ENCODE measurements around the gene SHBG.
A peak's percentile ranks its signal among the peaks of the same experiment; 100 is the strongest.

Gene SHBG, protein sequence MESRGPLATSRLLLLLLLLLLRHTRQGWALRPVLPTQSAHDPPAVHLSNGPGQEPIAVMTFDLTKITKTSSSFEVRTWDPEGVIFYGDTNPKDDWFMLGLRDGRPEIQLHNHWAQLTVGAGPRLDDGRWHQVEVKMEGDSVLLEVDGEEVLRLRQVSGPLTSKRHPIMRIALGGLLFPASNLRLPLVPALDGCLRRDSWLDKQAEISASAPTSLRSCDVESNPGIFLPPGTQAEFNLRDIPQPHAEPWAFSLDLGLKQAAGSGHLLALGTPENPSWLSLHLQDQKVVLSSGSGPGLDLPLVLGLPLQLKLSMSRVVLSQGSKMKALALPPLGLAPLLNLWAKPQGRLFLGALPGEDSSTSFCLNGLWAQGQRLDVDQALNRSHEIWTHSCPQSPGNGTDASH

DNA sequence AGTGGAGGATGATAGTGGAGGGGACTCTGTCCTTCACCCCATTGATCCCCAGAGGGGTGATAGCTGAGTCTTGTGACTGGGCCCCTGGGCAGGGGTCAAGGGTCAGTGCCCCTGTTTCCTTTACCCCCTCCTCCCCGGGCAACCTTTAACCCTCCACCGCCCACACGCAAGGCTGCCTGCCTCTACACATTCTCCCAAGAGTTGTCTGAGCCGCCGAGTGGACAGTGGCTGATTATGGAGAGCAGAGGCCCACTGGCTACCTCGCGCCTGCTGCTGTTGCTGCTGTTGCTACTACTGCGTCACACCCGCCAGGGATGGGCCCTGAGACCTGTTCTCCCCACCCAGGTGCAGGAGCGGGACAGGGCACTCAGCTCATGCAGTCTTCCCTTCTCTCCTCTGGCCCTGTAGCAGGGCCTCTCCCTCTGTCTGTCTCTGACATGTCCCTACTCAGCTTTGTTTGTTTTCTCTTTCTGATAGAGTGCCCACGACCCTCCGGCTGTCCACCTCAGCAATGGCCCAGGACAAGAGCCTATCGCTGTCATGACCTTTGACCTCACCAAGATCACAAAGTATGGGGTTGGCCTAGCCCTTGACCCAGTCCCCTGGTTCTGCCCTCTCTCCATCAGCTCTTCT, at the start of gene SHBG:
Gene SHBG (plus strand): TSS at position 197 of the 633 bp plus-strand sequence. CDS start 38 bp downstream, at position 235.
- no peak within 1 kb of the TSS for H3K9ac ChIP-seq (ENCODE audit: low read length)
- H4K20me1 ChIP-seq (ENCODE audit: low read depth, low read length) = no peaks in the 10 kb centered on the region
- TF ChIP-seq, protein P1, sequence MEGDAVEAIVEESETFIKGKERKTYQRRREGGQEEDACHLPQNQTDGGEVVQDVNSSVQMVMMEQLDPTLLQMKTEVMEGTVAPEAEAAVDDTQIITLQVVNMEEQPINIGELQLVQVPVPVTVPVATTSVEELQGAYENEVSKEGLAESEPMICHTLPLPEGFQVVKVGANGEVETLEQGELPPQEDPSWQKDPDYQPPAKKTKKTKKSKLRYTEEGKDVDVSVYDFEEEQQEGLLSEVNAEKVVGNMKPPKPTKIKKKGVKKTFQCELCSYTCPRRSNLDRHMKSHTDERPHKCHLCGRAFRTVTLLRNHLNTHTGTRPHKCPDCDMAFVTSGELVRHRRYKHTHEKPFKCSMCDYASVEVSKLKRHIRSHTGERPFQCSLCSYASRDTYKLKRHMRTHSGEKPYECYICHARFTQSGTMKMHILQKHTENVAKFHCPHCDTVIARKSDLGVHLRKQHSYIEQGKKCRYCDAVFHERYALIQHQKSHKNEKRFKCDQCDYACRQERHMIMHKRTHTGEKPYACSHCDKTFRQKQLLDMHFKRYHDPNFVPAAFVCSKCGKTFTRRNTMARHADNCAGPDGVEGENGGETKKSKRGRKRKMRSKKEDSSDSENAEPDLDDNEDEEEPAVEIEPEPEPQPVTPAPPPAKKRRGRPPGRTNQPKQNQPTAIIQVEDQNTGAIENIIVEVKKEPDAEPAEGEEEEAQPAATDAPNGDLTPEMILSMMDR (IDR thresholded peaks at IDR 0.05; ENCODE audit: insufficient read depth, low read length, poor library complexity, severe bottlenecking) = no peak
- no peak for TF ChIP-seq EZH2phosphoT487 (conservative IDR thresholded peaks at IDR 0.05; ENCODE audit: low read length)
- no peak within 1 kb of the TSS for H3K4me3 ChIP-seq (ENCODE audit: insufficient read depth, low read length, poor library complexity, severe bottlenecking)
- no peaks in the 10 kb centered on the region for H3K36me3 ChIP-seq (ENCODE audit: low read length)
- H3F3A ChIP-seq (ENCODE audit: insufficient read depth) = no peaks in the 10 kb centered on the region
- no peaks in the 10 kb centered on the region for H3K79me2 ChIP-seq (ENCODE audit: insufficient read depth, low read length)
- H3K27me3 ChIP-seq (ENCODE audit: low read length) = no peaks in the 10 kb centered on the region
- H3K27ac ChIP-seq (ENCODE audit: low read depth, low read length) = no peak within 1 kb of the TSS
- H3K4me2 ChIP-seq (ENCODE audit: low read depth, low read length, poor library complexity, severe bottlenecking) = no peak within 1 kb of the TSS
- no peaks in the 10 kb centered on the region for H3K9me2 ChIP-seq (replicated peaks; ENCODE audit: insufficient read depth, low read length)
- H3K9me3 ChIP-seq (ENCODE audit: insufficient read depth, low read length) = no peaks in the 10 kb centered on the region
- H2AFZ ChIP-seq (ENCODE audit: low read depth, low read length, severe bottlenecking) = no peak within 1 kb of the TSS

DNA sequence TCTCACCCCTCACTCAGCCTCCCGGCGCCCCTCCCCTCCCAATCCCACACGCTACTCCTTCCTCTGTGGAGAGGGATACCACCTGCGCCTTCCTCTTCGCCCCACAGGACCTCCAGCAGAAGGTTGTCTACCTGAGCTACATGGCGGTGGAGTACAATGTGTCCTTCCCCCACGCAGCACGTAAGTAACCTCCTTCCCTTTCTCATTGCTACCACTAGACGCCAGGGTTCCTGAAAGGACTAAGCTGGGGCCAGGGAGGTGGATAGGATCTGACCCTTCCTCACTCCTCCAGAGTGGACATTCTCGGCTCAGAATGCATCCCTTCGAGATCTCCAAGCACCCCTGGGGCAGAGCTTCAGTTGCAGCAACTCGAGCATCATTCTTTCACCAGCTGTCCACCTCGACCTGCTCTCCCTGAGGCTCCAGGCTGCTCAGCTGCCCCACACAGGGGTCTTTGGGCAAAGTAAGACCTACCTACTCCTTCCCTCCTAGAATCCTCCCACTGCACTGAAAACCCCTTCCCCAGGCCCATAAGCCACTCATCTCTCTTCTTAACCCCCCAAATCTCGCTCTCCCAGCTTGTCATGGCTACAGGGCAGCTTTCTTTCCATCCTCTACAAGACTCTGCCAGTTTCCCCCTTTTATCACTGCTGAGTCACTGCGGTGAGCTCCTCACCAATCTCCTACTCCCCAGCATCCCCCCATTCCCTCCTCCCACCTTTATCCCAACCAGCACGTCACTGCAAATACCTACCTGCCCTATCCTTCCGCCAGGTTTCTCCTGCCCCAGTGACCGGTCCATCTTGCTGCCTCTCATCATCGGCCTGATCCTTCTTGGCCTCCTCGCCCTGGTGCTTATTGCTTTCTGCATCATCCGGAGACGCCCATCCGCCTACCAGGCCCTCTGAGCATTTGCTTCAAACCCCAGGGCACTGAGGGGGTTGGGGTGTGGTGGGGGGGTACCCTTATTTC, 49.0 kb upstream of the SHBG start:
- no peak for TF ChIP-seq EZH2phosphoT487 (conservative IDR thresholded peaks at IDR 0.05; ENCODE audit: low read length)
- TF ChIP-seq, protein P1 (IDR thresholded peaks at IDR 0.05; ENCODE audit: insufficient read depth, low read length, poor library complexity, severe bottlenecking) = no peak
- no peak overlapping the region for H3K9ac ChIP-seq (ENCODE audit: low read length)
- no peak overlapping the region for H2AFZ ChIP-seq (ENCODE audit: low read depth, low read length, severe bottlenecking)
- H3K27ac ChIP-seq (ENCODE audit: low read depth, low read length) = peak overlapping the region; percentile 4; the same call in 1 of the 2 replicates
- H3K4me3 ChIP-seq (ENCODE audit: insufficient read depth, low read length, poor library complexity, severe bottlenecking) = no peak overlapping the region
- H3K79me2 ChIP-seq (ENCODE audit: insufficient read depth, low read length) = peaks cover 31% of the 10 kb centered on the region
- H3K27me3 ChIP-seq (ENCODE audit: low read length) = no peaks in the 10 kb centered on the region
- peaks cover 11% of the 10 kb centered on the region for H4K20me1 ChIP-seq (ENCODE audit: low read depth, low read length)
- peaks cover 12% of the 10 kb centered on the region for H3K36me3 ChIP-seq (ENCODE audit: low read length)
- H3K9me2 ChIP-seq (replicated peaks; ENCODE audit: insufficient read depth, low read length) = no peaks in the 10 kb centered on the region
- H3K4me2 ChIP-seq (ENCODE audit: low read depth, low read length, poor library complexity, severe bottlenecking) = no peak overlapping the region
- no peaks in the 10 kb centered on the region for H3K9me3 ChIP-seq (ENCODE audit: insufficient read depth, low read length)
- H3F3A ChIP-seq (ENCODE audit: insufficient read depth) = peaks cover 54% of the 10 kb centered on the region

DNA sequence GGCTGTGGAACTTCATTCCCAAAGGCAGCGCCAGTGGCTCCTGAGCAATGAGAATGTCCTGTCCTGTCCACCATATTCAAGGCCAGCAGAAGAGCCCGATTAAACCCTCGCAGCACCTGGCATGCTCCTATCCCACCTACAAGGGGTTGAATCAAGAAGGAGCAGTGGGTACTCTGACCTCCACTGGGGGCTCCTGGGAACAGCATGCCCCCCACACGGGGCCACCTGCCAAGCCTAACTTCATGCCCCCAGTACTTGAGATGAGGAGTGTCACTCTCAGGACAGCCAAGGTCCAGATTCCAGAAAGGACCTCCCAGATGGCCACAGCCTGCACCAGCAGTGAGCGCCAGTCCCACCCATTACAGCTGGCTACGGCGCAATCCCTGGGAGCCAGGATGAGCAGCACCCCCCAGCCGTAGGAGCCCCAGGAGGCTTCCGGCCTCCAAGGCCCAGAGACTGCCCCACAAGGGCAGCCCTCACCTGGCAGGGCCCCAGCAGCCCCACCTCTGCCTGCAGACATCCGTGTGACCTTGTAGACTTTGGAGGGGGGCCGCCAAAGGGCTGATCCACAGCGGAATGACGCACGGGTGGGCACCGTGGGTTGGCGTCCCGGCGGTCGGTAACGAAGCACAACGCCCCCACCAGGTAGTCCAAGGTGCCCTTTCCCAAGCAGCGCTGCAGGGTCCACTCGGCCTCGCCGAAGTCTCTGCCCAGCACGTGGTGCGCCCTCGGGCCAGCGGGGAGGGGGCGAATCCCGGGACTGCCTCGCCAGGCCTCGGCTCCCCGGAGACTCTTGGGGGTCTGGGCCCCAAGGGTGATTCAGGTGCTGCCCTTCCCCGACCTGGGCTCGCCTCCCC, 47.3 kb upstream of the SHBG start:
- Histone ChIP-seq H4K20me1 (ENCODE audit: low read depth, low read length) (no peaks in the 10 kb centered on the region), H3K9me2 (replicated peaks; ENCODE audit: insufficient read depth, low read length) (no peaks in the 10 kb centered on the region), H3K27ac (ENCODE audit: low read depth, low read length) (peak overlapping the region; percentile 88; the same call in 1 of the 2 replicates), H3K9ac (ENCODE audit: low read length) (peak overlapping the region; percentile 77), H2AFZ (ENCODE audit: low read depth, low read length, severe bottlenecking) (no peak overlapping the region), H3K9me3 (ENCODE audit: insufficient read depth, low read length) (no peaks in the 10 kb centered on the region), H3K4me2 (ENCODE audit: low read depth, low read length, poor library complexity, severe bottlenecking) (peak overlapping the region; percentile 68), H3K36me3 (ENCODE audit: low read length) (no peaks in the 10 kb centered on the region), H3K27me3 (ENCODE audit: low read length) (no peaks in the 10 kb centered on the region), H3F3A (ENCODE audit: insufficient read depth) (peaks cover 37% of the 10 kb centered on the region), H3K4me3 (ENCODE audit: insufficient read depth, low read length, poor library complexity, severe bottlenecking) (peak overlapping the region; percentile 65), H3K79me2 (ENCODE audit: insufficient read depth, low read length) (peaks cover 34% of the 10 kb centered on the region)
- TF ChIP-seq EZH2phosphoT487 (conservative IDR thresholded peaks at IDR 0.05; ENCODE audit: low read length) = no peak
- TF ChIP-seq, protein P1 (IDR thresholded peaks at IDR 0.05; ENCODE audit: insufficient read depth, low read length, poor library complexity, severe bottlenecking) = no peak

Data from SU-DHL-6 (cell line).